Breast epithelium (tissue), 4 donors: Measurements from ENCODE around the gene NEFH. TPM values are rescaled to one million over a fixed set of nuclear protein-coding genes. Genes with fewer than 3 reads are reported as not detected.

Experiments used
- DNase-seq, 2 donors: peaks; one replicate each; pipeline ENCODE4 v3.0.0-alpha.2; 2019; ENCODE audit warnings: low spot score in 2 of 2
- H3K27ac ChIP-seq, 2 donors: fragments of 200-600 bp; sonication (generic) in 1 of 2; one replicate each; pipeline ENCODE4 v1.5.1; 2016 to 2019; ENCODE audit warnings: mild to moderate bottlenecking in 1 of 2
- H3K27me3 ChIP-seq, 2 donors: fragments of 200-600 bp; sonication (generic) in 1 of 2; one replicate each; pipeline versions ENCODE4 v1.5.1 to v1.6.0; 2017 to 2019; ENCODE audit warnings: control low read depth in 1 of 2, mild to moderate bottlenecking in 1 of 2
- H3K36me3 ChIP-seq: fragments of 200-600 bp; one replicate; pipeline ENCODE4 v1.5.1; 2019
- H3K4me1 ChIP-seq, 2 donors: fragments of 200-600 bp; sonication (generic); one replicate each; pipeline ENCODE4 v1.5.1; 2016 to 2019; ENCODE audit warnings: control low read depth in 1 of 2
- H3K4me3 ChIP-seq, 3 donors: fragments of 200-600 bp; sonication (generic); 1 replicate in 2 of 3; 2 replicates in 1 of 3; pipeline ENCODE4 v1.5.1; 2016 to 2019; ENCODE audit warnings: mild to moderate bottlenecking in 3 of 3, moderate library complexity in 2 of 3
- H3K9me3 ChIP-seq, 2 donors: fragments of 200-600 bp; sonication (generic) in 1 of 2; one replicate each; pipeline ENCODE4 v1.5.1; 2016 to 2019; ENCODE audit warnings: control low read depth in 1 of 2
- CTCF ChIP-seq, 3 donors: fragments of 450-650 bp; IDR thresholded peaks; one replicate each; pipeline ENCODE4 v1.5.1; 2016 to 2017; ENCODE audit warnings: antibody characterized with exemption in 3 of 3, mild to moderate bottlenecking in 3 of 3, moderate library complexity in 3 of 3
- POLR2A ChIP-seq: fragments of 450-650 bp; IDR thresholded peaks from one replicate; pipeline ENCODE4 v1.6.1; 2016; ENCODE audit warnings: antibody characterized with exemption, mild to moderate bottlenecking, moderate library complexity
- POLR2AphosphoS5 ChIP-seq, 3 donors: sonication (generic); formaldehyde crosslinking; IDR thresholded peaks; one replicate each; pipeline ENCODE4 v1.6.1; 2017; ENCODE audit warnings: antibody characterized with exemption in 3 of 3
- intact Hi-C: fragments of 100-400 bp; cut with DNase I; formaldehyde crosslinking; loops from one replicate; pipeline ENCODE4 v1.15.1; 2023; ENCODE audit warnings: low total_unique reads
- total RNA-seq, 3 donors: library from RNA; depleted of rRNA; stranded (reverse); fragments of >200 nt; gene quantifications; one replicate each; pipeline ENCODE4 v1.1.0, GENCODE V29; 2016

The NEFH gene
- total RNA-seq, 3 donors from 2014 or later, result 0.29 to 0.33 (median 0.32) TPM

- no peak for TF ChIP-seq POLR2AphosphoS5 (IDR thresholded peaks at IDR 0.05)
- H3K4me3 ChIP-seq, result no peak overlapping the region
- no peaks in the 10 kb centered on the region for H3K4me1 ChIP-seq
- intact Hi-C loops, result no loop called here
- H3K36me3 ChIP-seq, result no peaks in the 10 kb centered on the region
- no peaks in the 10 kb centered on the region for H3K9me3 ChIP-seq
- H3K27ac ChIP-seq, result no peak overlapping the region
- H3K27me3 ChIP-seq, result no peaks in the 10 kb centered on the region
- no peak for DNase-seq
Observed at GRCh38 chr22:29454276-29454675, 25.7 kb upstream of the NEFH start.

GRCh38 chr22:29456211-29456671, 23.8 kb upstream of the NEFH start:
- TF ChIP-seq POLR2A (no peak), POLR2AphosphoS5 (IDR thresholded peaks at IDR 0.05) (no peak), CTCF (IDR thresholded peaks at IDR 0.05) (no peak)
- no peak overlapping the region for H3K27ac ChIP-seq
- no peaks in the 10 kb centered on the region for H3K36me3 ChIP-seq
- no peak overlapping the region for H3K4me3 ChIP-seq
- no peaks in the 10 kb centered on the region for H3K27me3 ChIP-seq
- no peaks in the 10 kb centered on the region for H3K4me1 ChIP-seq
- DNase-seq, result no peak
- intact Hi-C loops, result no loop called here
- H3K9me3 ChIP-seq, result no peaks in the 10 kb centered on the region

GRCh38 chr22:29457730-29458129, 22.3 kb upstream of the NEFH start:
- Histone ChIP-seq H3K9me3 (no peaks in the 10 kb centered on the region), H3K36me3 (no peaks in the 10 kb centered on the region), H3K4me1 (no peaks in the 10 kb centered on the region), H3K27me3 (no peaks in the 10 kb centered on the region), H3K4me3 (no peak overlapping the region), H3K27ac (no peak overlapping the region)
- DNase-seq, result no peak
- intact Hi-C loops, result no loop called here
- no peak for TF ChIP-seq CTCF (IDR thresholded peaks at IDR 0.05)
- TF ChIP-seq POLR2A, result no peak
- no peak for TF ChIP-seq POLR2AphosphoS5 (IDR thresholded peaks at IDR 0.05)

- TF ChIP-seq POLR2AphosphoS5 (IDR thresholded peaks at IDR 0.05) (no peak), POLR2A (no peak), CTCF (IDR thresholded peaks at IDR 0.05) (no peak)
- no peaks in the 10 kb centered on the region for H3K4me1 ChIP-seq
- no peak overlapping the region for H3K27ac ChIP-seq
- H3K9me3 ChIP-seq, result no peaks in the 10 kb centered on the region
- H3K27me3 ChIP-seq, result no peaks in the 10 kb centered on the region
- intact Hi-C loops, result no loop called here
- no peak overlapping the region for H3K4me3 ChIP-seq
- no peaks in the 10 kb centered on the region for H3K36me3 ChIP-seq
- DNase-seq, result no peak
Observed at GRCh38 chr22:29458551-29458950, 21.5 kb upstream of the NEFH start.

- H3K4me1 ChIP-seq, result no peaks in the 10 kb centered on the region
- no peaks in the 10 kb centered on the region for H3K27me3 ChIP-seq
- H3K36me3 ChIP-seq, result no peaks in the 10 kb centered on the region
- no peak overlapping the region for H3K4me3 ChIP-seq
- intact Hi-C loops, result no loop called here
- no peaks in the 10 kb centered on the region for H3K9me3 ChIP-seq
- DNase-seq, result no peak
- TF ChIP-seq POLR2AphosphoS5 (IDR thresholded peaks at IDR 0.05) (no peak), POLR2A (no peak), CTCF (IDR thresholded peaks at IDR 0.05) (no peak)
- no peak overlapping the region for H3K27ac ChIP-seq
Observed at GRCh38 chr22:29459773-29460172, 20.2 kb upstream of the NEFH start.

GRCh38 chr22:29461263-29461662, 18.8 kb upstream of the NEFH start:
- no peak for DNase-seq
- no peak overlapping the region for H3K4me3 ChIP-seq
- H3K9me3 ChIP-seq, result no peaks in the 10 kb centered on the region
- H3K27ac ChIP-seq, result no peak overlapping the region
- H3K36me3 ChIP-seq, result no peaks in the 10 kb centered on the region
- TF ChIP-seq POLR2A, result no peak
- TF ChIP-seq POLR2AphosphoS5 (IDR thresholded peaks at IDR 0.05), result no peak
- TF ChIP-seq CTCF (IDR thresholded peaks at IDR 0.05), result no peak
- H3K27me3 ChIP-seq, result no peaks in the 10 kb centered on the region
- H3K4me1 ChIP-seq, result no peaks in the 10 kb centered on the region
- intact Hi-C loops, result no loop called here
